ENCODE data around the gene AK8. TPM values are rescaled to one million over a fixed set of nuclear protein-coding genes. Genes with fewer than 3 reads are reported as not detected.

Gene AK8
- total RNA-seq, 1 donor from 2014 or later = 2.0 TPM

GRCh38 chr9:132912131-132912530 is 34.0 kb upstream of the AK8 start:
- H3K27me3 ChIP-seq (ENCODE audit: control insufficient read depth, insufficient read depth, low read length) = no peaks in the 10 kb centered on the region
- H3K4me3 ChIP-seq (ENCODE audit: low read depth, low read length) = no peak overlapping the region
- TF ChIP-seq CTCF (IDR thresholded peaks at IDR 0.05; ENCODE audit: insufficient read depth, low read length, poor library complexity, severe bottlenecking) = no peak
- peaks cover 1% of the 10 kb centered on the region for H3K36me3 ChIP-seq (ENCODE audit: control insufficient read depth, insufficient read depth, low read length)
- DNase-seq (ENCODE audit: low read depth) = no peak

GRCh38 chr9:132910376-132910775 is 32.3 kb upstream of the AK8 start:
- no peak for DNase-seq (ENCODE audit: low read depth)
- peaks cover 1% of the 10 kb centered on the region for H3K36me3 ChIP-seq (ENCODE audit: control insufficient read depth, insufficient read depth, low read length)
- no peak for TF ChIP-seq CTCF (IDR thresholded peaks at IDR 0.05; ENCODE audit: insufficient read depth, low read length, poor library complexity, severe bottlenecking)
- H3K4me3 ChIP-seq (ENCODE audit: low read depth, low read length) = no peak overlapping the region
- no peaks in the 10 kb centered on the region for H3K27me3 ChIP-seq (ENCODE audit: control insufficient read depth, insufficient read depth, low read length)

- no peak for TF ChIP-seq CTCF (IDR thresholded peaks at IDR 0.05; ENCODE audit: insufficient read depth, low read length, poor library complexity, severe bottlenecking)
- Histone ChIP-seq H3K27me3 (ENCODE audit: control insufficient read depth, insufficient read depth, low read length) (no peaks in the 10 kb centered on the region), H3K36me3 (ENCODE audit: control insufficient read depth, insufficient read depth, low read length) (peaks cover 1% of the 10 kb centered on the region), H3K4me3 (ENCODE audit: low read depth, low read length) (no peak overlapping the region)
- no peak for DNase-seq (ENCODE audit: low read depth)
Measured at GRCh38 chr9:132909311-132909710, 31.2 kb upstream of the AK8 start.

GRCh38 chr9:132908635-132909034 is 30.6 kb upstream of the AK8 start:
- no peak for TF ChIP-seq CTCF (IDR thresholded peaks at IDR 0.05; ENCODE audit: insufficient read depth, low read length, poor library complexity, severe bottlenecking)
- no peak for DNase-seq (ENCODE audit: low read depth)
- no peaks in the 10 kb centered on the region for H3K27me3 ChIP-seq (ENCODE audit: control insufficient read depth, insufficient read depth, low read length)
- H3K36me3 ChIP-seq (ENCODE audit: control insufficient read depth, insufficient read depth, low read length) = peaks cover 2% of the 10 kb centered on the region
- H3K4me3 ChIP-seq (ENCODE audit: low read depth, low read length) = no peak overlapping the region

DNA sequence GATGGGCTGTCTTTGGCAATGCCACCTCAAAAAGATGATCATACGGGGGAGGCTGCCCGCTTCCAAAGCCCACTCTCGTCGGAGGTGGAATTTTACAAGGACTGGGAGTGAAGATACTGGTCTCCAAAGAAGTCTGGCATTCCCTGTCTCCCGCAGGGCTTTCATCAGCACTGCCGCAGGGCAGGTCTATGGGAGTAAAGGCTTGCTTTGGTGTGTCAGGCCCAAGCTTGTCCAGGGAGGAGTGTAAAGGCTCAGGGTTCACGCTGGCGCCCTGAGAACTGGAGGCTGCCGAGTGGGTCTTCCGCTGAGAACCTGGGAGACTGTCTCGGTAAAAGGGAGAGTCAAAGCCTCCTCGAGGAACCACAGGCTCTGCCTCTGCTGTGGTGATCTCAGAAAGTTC is 27.6 kb upstream of the AK8 start:
- DNase-seq (ENCODE audit: low read depth) = no peak
- no peak overlapping the region for H3K4me3 ChIP-seq (ENCODE audit: low read depth, low read length)
- H3K27me3 ChIP-seq (ENCODE audit: control insufficient read depth, insufficient read depth, low read length) = no peaks in the 10 kb centered on the region
- TF ChIP-seq CTCF (IDR thresholded peaks at IDR 0.05; ENCODE audit: insufficient read depth, low read length, poor library complexity, severe bottlenecking) = no peak
- peaks cover 1% of the 10 kb centered on the region for H3K36me3 ChIP-seq (ENCODE audit: control insufficient read depth, insufficient read depth, low read length)

All from kidney epithelial cell (primary cell).